Neural cell (in vitro differentiated cells): ENCODE measurements around the gene HOXA3. TPM values are rescaled to one million over a fixed set of nuclear protein-coding genes. Genes with fewer than 3 reads are reported as not detected.

ENCODE experiments used
- H2AFZ ChIP-seq: fragments of 200-600, 300-800 bp; sonication (generic), shearing (Covaris generic); 2 replicates; pipeline ENCODE4 v1.6.0; 2014; ENCODE audit warnings: low read depth, mild to moderate bottlenecking, antibody characterized with exemption, low read length, moderate library complexity
- H3F3A ChIP-seq: fragments of 200-600 bp; shearing (Covaris generic); 2 replicates; pipeline ENCODE4 v1.6.1; 2016; ENCODE audit warnings: mild to moderate bottlenecking, moderate library complexity, mixed read lengths, antibody characterized with exemption, low read length; ENCODE audit not compliant: insufficient read depth, poor library complexity, severe bottlenecking
- H3K27ac ChIP-seq: fragments of 200-600, 300-800 bp; sonication (generic), shearing (Covaris generic); 2 replicates; pipeline ENCODE4 v1.5.1; 2014; ENCODE audit warnings: mild to moderate bottlenecking, low read length, moderate library complexity
- H3K27me3 ChIP-seq: fragments of 300-800, 200-600 bp; sonication (generic), shearing (Covaris generic); 2 replicates; pipeline ENCODE4 v1.6.0; 2014; ENCODE audit warnings: mild to moderate bottlenecking, low read depth, low read length, moderate library complexity; ENCODE audit not compliant: insufficient read depth
- H3K36me3 ChIP-seq: fragments of 300-800, 200-600 bp; sonication (generic), shearing (Covaris generic); 2 replicates; pipeline ENCODE4 v1.5.1; 2014; ENCODE audit warnings: mild to moderate bottlenecking, antibody characterized with exemption, low read length, moderate library complexity; ENCODE audit not compliant: insufficient read depth
- H3K4me2 ChIP-seq: fragments of 300-800, 200-600 bp; sonication (generic), shearing (Covaris generic); 2 replicates; pipeline ENCODE4 v1.6.0; 2014; ENCODE audit warnings: mild to moderate bottlenecking, low read length
- H3K4me3 ChIP-seq: fragments of 300-800, 200-600 bp; sonication (generic), shearing (Covaris generic); 2 replicates; pipeline ENCODE4 v1.5.1; 2014; ENCODE audit warnings: mild to moderate bottlenecking, low read length, moderate library complexity
- H3K79me2 ChIP-seq: fragments of 200-600 bp; shearing (Covaris generic); replicated peaks from 2 replicates; pipeline ENCODE4 v1.6.0; 2014; ENCODE audit warnings: mild to moderate bottlenecking, low read length, moderate library complexity; ENCODE audit not compliant: insufficient read depth
- H3K9ac ChIP-seq: fragments of 300-800, 200-600 bp; sonication (generic), shearing (Covaris generic); 2 replicates; pipeline ENCODE4 v1.6.1; 2016; ENCODE audit warnings: mild to moderate bottlenecking, low read length, mixed read lengths
- H3K9me2 ChIP-seq: fragments of 200-600 bp; shearing (Covaris generic); 2 replicates; pipeline ENCODE4 v1.6.1; 2016; ENCODE audit warnings: mild to moderate bottlenecking, low read length, mixed read lengths; ENCODE audit not compliant: insufficient read depth
- H3K9me3 ChIP-seq: fragments of 200-600, 300-800 bp; sonication (generic), shearing (Covaris generic); 2 replicates; pipeline ENCODE4 v1.6.1; 2016; ENCODE audit warnings: mild to moderate bottlenecking, mixed run types, low read length, moderate library complexity, mixed read lengths
- H4K20me1 ChIP-seq: fragments of 200-600 bp; shearing (Covaris generic); 2 replicates; pipeline ENCODE4 v1.6.1; 2016; ENCODE audit warnings: mild to moderate bottlenecking, mixed run types; ENCODE audit not compliant: insufficient read depth
- EP300 ChIP-seq: fragments of 450-650 bp; conservative IDR thresholded peaks from 2 replicates; pipeline ENCODE4 v1.6.1; 2014; ENCODE audit warnings: antibody characterized with exemption, mild to moderate bottlenecking, moderate library complexity; ENCODE audit not compliant: poor library complexity, severe bottlenecking
- EZH2 ChIP-seq: fragments of 200-600, 300-800 bp; shearing (Covaris generic), sonication (generic); IDR thresholded peaks from 2 replicates; pipeline ENCODE4 v1.6.1; 2014; ENCODE audit warnings: antibody characterized with exemption, low read length, borderline replicate concordance, mild to moderate bottlenecking; ENCODE audit not compliant: insufficient read depth, poor library complexity, severe bottlenecking
- MXI1 ChIP-seq: fragments of 450-650 bp; conservative IDR thresholded peaks from 2 replicates; pipeline ENCODE4 v1.6.1; 2014; ENCODE audit warnings: antibody characterized with exemption, mild to moderate bottlenecking; ENCODE audit not compliant: poor library complexity, severe bottlenecking
- POLR2AphosphoS5 ChIP-seq: IDR thresholded peaks from 2 replicates; pipeline ENCODE4 v1.6.1; 2012
- RAD21 ChIP-seq: fragments of 450-650 bp; conservative IDR thresholded peaks from 2 replicates; pipeline ENCODE4 v1.6.1; 2014; ENCODE audit warnings: antibody characterized with exemption, mild to moderate bottlenecking, moderate library complexity
- SMC3 ChIP-seq: fragments of 450-650 bp; conservative IDR thresholded peaks from 2 replicates; pipeline ENCODE4 v1.6.1; 2014; ENCODE audit warnings: antibody characterized with exemption, mild to moderate bottlenecking, moderate library complexity; ENCODE audit not compliant: poor library complexity
- TAF1 ChIP-seq: IDR thresholded peaks from 2 replicates; pipeline ENCODE4 v1.6.1; 2012; ENCODE audit warnings: low read depth
- polyA plus RNA-seq: library from polyadenylated mRNA; depleted of rRNA; stranded (reverse); fragments of >200 nt; gene quantifications from 2 replicates; pipeline ENCODE4 v1.2.3, GENCODE V29; 2014
- TF ChIP-seq, protein P1 (sequence below): fragments of 450-650 bp; IDR thresholded peaks from 2 replicates; pipeline ENCODE4 v1.5.1; 2014; ENCODE audit warnings: antibody characterized with exemption, mild to moderate bottlenecking, moderate library complexity; ENCODE audit not compliant: poor library complexity, severe bottlenecking
- TF ChIP-seq, protein P2 (sequence below): IDR thresholded peaks from 2 replicates; pipeline ENCODE4 v1.6.1; 2012; ENCODE audit warnings: borderline replicate concordance

The HOXA3 gene
- polyA plus RNA-seq, 1 donor from 2014 or later, result not detected

DNA sequence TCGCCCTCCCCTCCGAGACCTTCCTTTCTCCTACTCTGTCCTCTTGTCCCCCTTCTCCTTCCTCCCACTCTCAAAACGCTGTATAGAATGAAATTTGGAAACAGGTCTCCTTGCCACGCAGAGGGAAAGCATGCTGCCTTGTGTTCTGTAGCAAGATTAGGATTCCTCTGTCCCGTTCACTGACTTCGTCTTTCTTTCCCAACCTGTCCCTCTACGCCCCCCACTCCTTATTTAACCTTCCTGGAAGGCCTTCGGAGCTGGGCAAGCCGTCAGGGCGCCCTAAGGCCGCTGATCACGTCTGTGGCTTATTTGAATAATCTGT, 11.6 kb upstream of the HOXA3 start:
- no peak overlapping the region for H3K27ac ChIP-seq
- no peaks in the 10 kb centered on the region for H4K20me1 ChIP-seq
- H3K36me3 ChIP-seq, result no peaks in the 10 kb centered on the region
- H3K27me3 ChIP-seq, result peaks cover 99% of the 10 kb centered on the region
- H3K9ac ChIP-seq, result no peak overlapping the region
- H3K9me2 ChIP-seq, result no peaks in the 10 kb centered on the region
- H3K4me3 ChIP-seq, result no peak overlapping the region
- H2AFZ ChIP-seq, result no peak overlapping the region
- H3K4me2 ChIP-seq, result no peak overlapping the region
- H3K9me3 ChIP-seq, result peaks cover 22% of the 10 kb centered on the region
- H3F3A ChIP-seq, result no peaks in the 10 kb centered on the region
- H3K79me2 ChIP-seq, result no peaks in the 10 kb centered on the region
- TF ChIP-seq MXI1 (no peak), TAF1 (no peak), EZH2 (no peak), EP300 (no peak), SMC3 (no peak), POLR2AphosphoS5 (no peak), RAD21 (no peak)
- TF ChIP-seq, protein P1, sequence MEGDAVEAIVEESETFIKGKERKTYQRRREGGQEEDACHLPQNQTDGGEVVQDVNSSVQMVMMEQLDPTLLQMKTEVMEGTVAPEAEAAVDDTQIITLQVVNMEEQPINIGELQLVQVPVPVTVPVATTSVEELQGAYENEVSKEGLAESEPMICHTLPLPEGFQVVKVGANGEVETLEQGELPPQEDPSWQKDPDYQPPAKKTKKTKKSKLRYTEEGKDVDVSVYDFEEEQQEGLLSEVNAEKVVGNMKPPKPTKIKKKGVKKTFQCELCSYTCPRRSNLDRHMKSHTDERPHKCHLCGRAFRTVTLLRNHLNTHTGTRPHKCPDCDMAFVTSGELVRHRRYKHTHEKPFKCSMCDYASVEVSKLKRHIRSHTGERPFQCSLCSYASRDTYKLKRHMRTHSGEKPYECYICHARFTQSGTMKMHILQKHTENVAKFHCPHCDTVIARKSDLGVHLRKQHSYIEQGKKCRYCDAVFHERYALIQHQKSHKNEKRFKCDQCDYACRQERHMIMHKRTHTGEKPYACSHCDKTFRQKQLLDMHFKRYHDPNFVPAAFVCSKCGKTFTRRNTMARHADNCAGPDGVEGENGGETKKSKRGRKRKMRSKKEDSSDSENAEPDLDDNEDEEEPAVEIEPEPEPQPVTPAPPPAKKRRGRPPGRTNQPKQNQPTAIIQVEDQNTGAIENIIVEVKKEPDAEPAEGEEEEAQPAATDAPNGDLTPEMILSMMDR, result no peak
- TF ChIP-seq, protein P2, sequence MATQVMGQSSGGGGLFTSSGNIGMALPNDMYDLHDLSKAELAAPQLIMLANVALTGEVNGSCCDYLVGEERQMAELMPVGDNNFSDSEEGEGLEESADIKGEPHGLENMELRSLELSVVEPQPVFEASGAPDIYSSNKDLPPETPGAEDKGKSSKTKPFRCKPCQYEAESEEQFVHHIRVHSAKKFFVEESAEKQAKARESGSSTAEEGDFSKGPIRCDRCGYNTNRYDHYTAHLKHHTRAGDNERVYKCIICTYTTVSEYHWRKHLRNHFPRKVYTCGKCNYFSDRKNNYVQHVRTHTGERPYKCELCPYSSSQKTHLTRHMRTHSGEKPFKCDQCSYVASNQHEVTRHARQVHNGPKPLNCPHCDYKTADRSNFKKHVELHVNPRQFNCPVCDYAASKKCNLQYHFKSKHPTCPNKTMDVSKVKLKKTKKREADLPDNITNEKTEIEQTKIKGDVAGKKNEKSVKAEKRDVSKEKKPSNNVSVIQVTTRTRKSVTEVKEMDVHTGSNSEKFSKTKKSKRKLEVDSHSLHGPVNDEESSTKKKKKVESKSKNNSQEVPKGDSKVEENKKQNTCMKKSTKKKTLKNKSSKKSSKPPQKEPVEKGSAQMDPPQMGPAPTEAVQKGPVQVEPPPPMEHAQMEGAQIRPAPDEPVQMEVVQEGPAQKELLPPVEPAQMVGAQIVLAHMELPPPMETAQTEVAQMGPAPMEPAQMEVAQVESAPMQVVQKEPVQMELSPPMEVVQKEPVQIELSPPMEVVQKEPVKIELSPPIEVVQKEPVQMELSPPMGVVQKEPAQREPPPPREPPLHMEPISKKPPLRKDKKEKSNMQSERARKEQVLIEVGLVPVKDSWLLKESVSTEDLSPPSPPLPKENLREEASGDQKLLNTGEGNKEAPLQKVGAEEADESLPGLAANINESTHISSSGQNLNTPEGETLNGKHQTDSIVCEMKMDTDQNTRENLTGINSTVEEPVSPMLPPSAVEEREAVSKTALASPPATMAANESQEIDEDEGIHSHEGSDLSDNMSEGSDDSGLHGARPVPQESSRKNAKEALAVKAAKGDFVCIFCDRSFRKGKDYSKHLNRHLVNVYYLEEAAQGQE, result no peak

DNA sequence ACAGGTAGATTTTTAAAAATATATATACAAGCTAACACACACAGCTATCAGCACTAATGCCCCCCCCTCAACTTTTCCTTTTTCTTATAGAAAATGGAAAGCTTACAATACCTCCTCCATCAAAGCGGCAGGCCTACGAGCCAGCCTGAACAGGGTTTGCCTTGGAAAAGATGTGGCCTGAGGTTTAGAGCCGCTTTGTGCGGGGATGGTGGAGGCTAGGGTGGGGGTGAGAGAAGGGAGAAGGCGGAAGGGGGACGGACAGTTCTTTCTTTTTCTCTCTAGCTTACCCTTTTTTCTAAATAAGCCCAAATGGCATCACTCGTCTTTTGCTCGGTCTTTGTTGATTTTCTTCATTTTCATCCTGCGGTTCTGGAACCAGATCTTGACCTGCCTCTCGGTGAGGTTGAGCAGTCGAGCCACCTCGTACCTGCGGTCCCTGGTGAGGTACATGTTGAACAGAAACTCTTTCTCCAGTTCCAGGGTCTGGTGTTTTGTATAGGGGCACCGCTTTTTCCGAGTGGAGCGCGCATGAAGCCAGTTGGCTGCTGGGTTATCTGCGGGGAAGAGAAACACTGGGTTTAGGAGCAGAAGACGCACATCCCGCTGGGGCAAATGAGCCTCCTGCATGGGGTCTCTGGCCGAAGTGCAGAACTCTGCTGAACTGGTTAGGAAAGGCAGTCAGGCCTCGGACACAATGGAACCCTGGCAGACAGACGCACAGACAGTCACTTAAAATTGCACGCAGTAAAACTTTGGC, 11.1 kb upstream of the HOXA3 start:
- Histone ChIP-seq H3K9me3 (peaks cover 24% of the 10 kb centered on the region), H4K20me1 (no peaks in the 10 kb centered on the region), H3K27me3 (peaks cover 99% of the 10 kb centered on the region), H3K27ac (no peak overlapping the region), H2AFZ (no peak overlapping the region), H3K4me2 (no peak overlapping the region), H3K4me3 (no peak overlapping the region), H3K9me2 (no peaks in the 10 kb centered on the region), H3F3A (no peaks in the 10 kb centered on the region), H3K79me2 (no peaks in the 10 kb centered on the region), H3K9ac (no peak overlapping the region), H3K36me3 (no peaks in the 10 kb centered on the region)
- no peak for TF ChIP-seq SMC3
- no peak for TF ChIP-seq POLR2AphosphoS5
- no peak for TF ChIP-seq TAF1
- TF ChIP-seq EP300, result no peak
- TF ChIP-seq, protein P1, result no peak
